PFSK-1 (cell line): Measurements from ENCODE around the gene MTHFSD.

ENCODE experiments used
- POLR2AphosphoS5 ChIP-seq: IDR thresholded peaks from 2 replicates; pipeline ENCODE4 v1.6.1; 2012; ENCODE audit warnings: low read depth, mild to moderate bottlenecking, control low read depth, low read length, moderate library complexity
- REST ChIP-seq, 2 experiments: IDR thresholded peaks; 2 replicates each; pipeline versions ENCODE4 v1.6.1 to v1.8.0; 2011 to 2012; ENCODE audit warnings: low read depth in 2 of 2, low read length in 2 of 2, control low read depth in 1 of 2, inconsistent platforms in 1 of 2, mild to moderate bottlenecking in 1 of 2, moderate library complexity in 1 of 2; ENCODE audit not compliant: insufficient read depth in 1 of 2
- SIN3A ChIP-seq: IDR thresholded peaks from 2 replicates; pipeline ENCODE4 v1.6.1; 2012; ENCODE audit warnings: mild to moderate bottlenecking, low read length, moderate library complexity, borderline replicate concordance; ENCODE audit not compliant: insufficient read depth
- TAF1 ChIP-seq: IDR thresholded peaks from 2 replicates; pipeline ENCODE4 v1.6.1; 2012; ENCODE audit warnings: low read length, control low read depth, borderline replicate concordance; ENCODE audit not compliant: insufficient read depth

- no peak for TF ChIP-seq TAF1
- no peak for TF ChIP-seq POLR2AphosphoS5
- TF ChIP-seq REST (IDR thresholded peaks at IDR 0.05; ENCODE audit: insufficient read depth in 1 of 2, low read depth in 2 of 2, low read length in 2 of 2) = no peak
- TF ChIP-seq SIN3A = no peak
Measured at GRCh38 chr16:86541560-86541959, 13.5 kb downstream of the MTHFSD start.
